GM12891 (cell line): Measurements from ENCODE around the gene OR2G6.
"Not testable (repeated sequence)": the region's sequence is repeated elsewhere in the genome, so short reads cannot be mapped to it uniquely, and the experiment has no call there.

Experiments used
- PAX5 ChIP-seq: IDR thresholded peaks from 2 replicates; pipeline ENCODE4 v1.6.1; 2011; ENCODE audit warnings: low read length, moderate library complexity, mild to moderate bottlenecking; ENCODE audit not compliant: insufficient read depth, severe bottlenecking
- POLR2A ChIP-seq: IDR thresholded peaks from 2 replicates; pipeline ENCODE4 v1.6.1; 2011; ENCODE audit warnings: low read depth, low read length, control low read depth
- POLR2AphosphoS5 ChIP-seq: IDR thresholded peaks from 2 replicates; pipeline ENCODE4 v1.6.1; 2011; ENCODE audit warnings: low read depth, low read length, control low read depth
- POU2F2 ChIP-seq: IDR thresholded peaks from 2 replicates; pipeline ENCODE4 v1.6.1; 2011; ENCODE audit warnings: low read depth, mild to moderate bottlenecking, control low read depth, low read length, moderate library complexity
- SPI1 ChIP-seq: IDR thresholded peaks from 2 replicates; pipeline ENCODE4 v1.6.1; 2011; ENCODE audit warnings: low read depth, low read length, control low read depth
- TAF1 ChIP-seq: IDR thresholded peaks from 2 replicates; pipeline ENCODE4 v1.6.1; 2011; ENCODE audit warnings: low read depth, low read length, control low read depth

DNA sequence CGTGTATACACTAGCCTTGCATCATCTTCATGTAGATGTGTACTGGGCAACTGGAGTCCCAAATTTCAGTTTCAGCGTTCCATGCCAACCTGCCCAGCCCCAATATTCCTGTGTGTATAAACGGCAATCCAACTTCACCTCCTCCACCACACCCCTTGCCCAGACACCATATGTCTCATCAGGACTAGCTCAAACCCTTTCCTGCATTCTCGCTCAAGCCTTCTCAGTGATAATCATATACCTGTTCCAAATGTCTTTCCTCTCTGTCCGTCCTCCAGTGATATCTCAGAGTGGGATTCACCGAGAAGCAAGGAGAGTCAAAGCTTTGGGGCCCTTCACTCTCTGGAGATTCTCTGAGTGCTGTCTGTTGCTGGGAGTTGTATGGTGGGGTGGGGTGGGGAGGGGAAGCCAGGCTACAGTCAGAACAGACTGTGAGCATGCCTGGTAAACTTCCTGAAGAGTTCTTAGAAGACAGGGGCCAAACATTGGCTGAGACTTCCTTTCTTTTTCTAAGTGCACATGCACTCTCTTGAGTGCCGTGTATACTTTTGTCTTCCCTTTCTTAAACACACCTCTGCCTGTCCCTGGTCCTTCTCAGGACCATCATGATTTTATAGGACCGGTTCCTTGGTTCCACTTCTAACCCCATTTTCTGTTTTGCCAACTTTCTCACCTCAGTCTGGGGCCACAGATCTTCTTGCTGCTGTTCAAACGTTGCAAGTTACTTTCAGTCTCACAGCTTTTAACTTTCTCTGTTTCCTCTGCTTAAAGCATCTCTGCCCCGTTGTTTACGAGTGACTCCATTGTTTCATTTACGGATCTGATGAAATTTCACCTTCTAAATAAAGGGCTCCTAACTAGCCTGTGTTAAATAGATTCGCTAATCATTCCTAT lies 25.9 kb upstream of the OR2G6 start:
- TF ChIP-seq POLR2A, TAF1, SPI1, POLR2AphosphoS5, POU2F2, PAX5: not testable (repeated sequence)
